ENCODE results near the gene SMCP. TPM values are rescaled to one million over a fixed set of nuclear protein-coding genes. Genes with fewer than 3 reads are reported as not detected.

SMCP gene
- total and polyA plus RNA-seq, 7 donors = not detected

DNA sequence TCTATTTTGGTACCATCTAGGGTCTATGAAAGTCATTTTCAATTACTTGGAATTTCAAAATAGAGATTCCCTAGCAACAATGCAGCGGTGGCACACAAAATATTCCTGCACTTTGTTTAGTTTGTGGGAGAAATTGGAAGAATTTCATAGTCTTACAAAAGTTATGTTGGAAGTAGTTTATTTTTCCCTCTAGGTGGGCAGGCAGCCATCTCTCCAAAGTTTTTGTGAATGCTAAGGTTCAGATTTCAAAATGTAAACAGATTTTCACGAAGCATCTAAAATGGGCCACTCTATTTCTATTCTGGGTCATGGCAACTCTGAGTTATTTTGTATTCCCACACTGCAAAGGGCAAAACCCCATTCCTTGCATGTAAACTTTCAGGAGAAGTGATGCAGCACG is 8.0 kb downstream of the SMCP start:
- Histone ChIP-seq H3K36me3 (no peaks in the 10 kb centered on the region), H3K4me3 (no peak overlapping the region), H3K9me3 (no peaks in the 10 kb centered on the region), H3K27me3 (no peaks in the 10 kb centered on the region), H3K4me1 (peaks cover 0 to 19% (median 10%) of the 10 kb centered on the region in 4 donors), H3K27ac (peak overlapping the region in 1 of 4 donors; percentile 72)
- TF ChIP-seq, protein P1, sequence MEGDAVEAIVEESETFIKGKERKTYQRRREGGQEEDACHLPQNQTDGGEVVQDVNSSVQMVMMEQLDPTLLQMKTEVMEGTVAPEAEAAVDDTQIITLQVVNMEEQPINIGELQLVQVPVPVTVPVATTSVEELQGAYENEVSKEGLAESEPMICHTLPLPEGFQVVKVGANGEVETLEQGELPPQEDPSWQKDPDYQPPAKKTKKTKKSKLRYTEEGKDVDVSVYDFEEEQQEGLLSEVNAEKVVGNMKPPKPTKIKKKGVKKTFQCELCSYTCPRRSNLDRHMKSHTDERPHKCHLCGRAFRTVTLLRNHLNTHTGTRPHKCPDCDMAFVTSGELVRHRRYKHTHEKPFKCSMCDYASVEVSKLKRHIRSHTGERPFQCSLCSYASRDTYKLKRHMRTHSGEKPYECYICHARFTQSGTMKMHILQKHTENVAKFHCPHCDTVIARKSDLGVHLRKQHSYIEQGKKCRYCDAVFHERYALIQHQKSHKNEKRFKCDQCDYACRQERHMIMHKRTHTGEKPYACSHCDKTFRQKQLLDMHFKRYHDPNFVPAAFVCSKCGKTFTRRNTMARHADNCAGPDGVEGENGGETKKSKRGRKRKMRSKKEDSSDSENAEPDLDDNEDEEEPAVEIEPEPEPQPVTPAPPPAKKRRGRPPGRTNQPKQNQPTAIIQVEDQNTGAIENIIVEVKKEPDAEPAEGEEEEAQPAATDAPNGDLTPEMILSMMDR (IDR thresholded peaks at IDR 0.05) = no peak
- no peak for TF ChIP-seq EP300 (IDR thresholded peaks at IDR 0.05)
- no peak for TF ChIP-seq POLR2A (IDR thresholded peaks at IDR 0.05)
- no peak for DNase-seq
- WGBS, 2 donors = 46 to 55% methylated on average over 3 of the region's 3 CpGs
- intact Hi-C loops (cut with DNase I) = no loop called here

GRCh38 chr1:152886758-152887409 is 8.8 kb downstream of the SMCP start:
- 68 to 71% methylated on average over 8 of the region's 8 CpGs for WGBS, 2 donors
- Histone ChIP-seq H3K27me3 (no peaks in the 10 kb centered on the region), H3K27ac (peak overlapping the region in 1 of 4 donors; percentile 72), H3K4me3 (no peak overlapping the region), H3K4me1 (peaks cover 0 to 19% (median 10%) of the 10 kb centered on the region in 4 donors), H3K36me3 (no peaks in the 10 kb centered on the region), H3K9me3 (no peaks in the 10 kb centered on the region)
- TF ChIP-seq POLR2A (IDR thresholded peaks at IDR 0.05) (no peak), EP300 (IDR thresholded peaks at IDR 0.05) (no peak), POLR2AphosphoS5 (IDR thresholded peaks at IDR 0.05) (no peak)
- TF ChIP-seq, protein P1 (IDR thresholded peaks at IDR 0.05) = no peak
- DNase-seq = no peak
- intact Hi-C loops (cut with DNase I) = no loop called here

- no peak for TF ChIP-seq POLR2A (IDR thresholded peaks at IDR 0.05)
- Histone ChIP-seq H3K27ac (no peak overlapping the region), H3K36me3 (no peaks in the 10 kb centered on the region), H3K27me3 (no peaks in the 10 kb centered on the region), H3K4me3 (no peak overlapping the region), H3K9me3 (no peaks in the 10 kb centered on the region), H3K4me1 (peaks cover 0 to 19% (median 10%) of the 10 kb centered on the region in 4 donors)
- no peak for DNase-seq
- WGBS, 2 donors = 29 to 69% methylated on average over 1 of the region's 1 CpG
- intact Hi-C loops (cut with DNase I) = no loop called here
Measured at GRCh38 chr1:152888126-152888525, 10.0 kb downstream of the SMCP start.

- H3K9me3 ChIP-seq = no peaks in the 10 kb centered on the region
- H3K4me1 ChIP-seq = peaks cover 0 to 5% (median 0%) of the 10 kb centered on the region in 4 donors
- intact Hi-C loops (cut with DNase I) = no loop called here
- no peak for DNase-seq
- no peak overlapping the region for H3K27ac ChIP-seq
- WGBS, 2 donors = 67 to 83% methylated on average over 4 of the region's 4 CpGs
- peaks cover 0 to 4% (median 0%) of the 10 kb centered on the region in 3 donors for H3K27me3 ChIP-seq
- no peak overlapping the region for H3K4me3 ChIP-seq
- no peaks in the 10 kb centered on the region for H3K36me3 ChIP-seq
- TF ChIP-seq EP300 (IDR thresholded peaks at IDR 0.05) (no peak), POLR2AphosphoS5 (IDR thresholded peaks at IDR 0.05) (no peak), POLR2A (IDR thresholded peaks at IDR 0.05) (no peak)
- TF ChIP-seq, protein P1 (IDR thresholded peaks at IDR 0.05) = no peak
Measured at GRCh38 chr1:152899027-152899426, 20.9 kb downstream of the SMCP start.

- WGBS, 2 donors = 75 to 77% methylated on average over 2 of the region's 2 CpGs
- Histone ChIP-seq H3K36me3 (no peaks in the 10 kb centered on the region), H3K4me1 (peaks cover 0 to 4% (median 0%) of the 10 kb centered on the region in 4 donors), H3K27me3 (peaks cover 0 to 4% (median 0%) of the 10 kb centered on the region in 3 donors), H3K27ac (no peak overlapping the region), H3K9me3 (no peaks in the 10 kb centered on the region), H3K4me3 (no peak overlapping the region)
- DNase-seq = no peak
- intact Hi-C loops (cut with DNase I) = no loop called here
- TF ChIP-seq, protein P1 (IDR thresholded peaks at IDR 0.05) = no peak
- no peak for TF ChIP-seq POLR2A (IDR thresholded peaks at IDR 0.05)
- no peak for TF ChIP-seq EP300 (IDR thresholded peaks at IDR 0.05)
- TF ChIP-seq POLR2AphosphoS5 (IDR thresholded peaks at IDR 0.05) = no peak
Measured at GRCh38 chr1:152899883-152900282, 21.8 kb downstream of the SMCP start.
